Cardiac muscle cell (in vitro differentiated cells and primary cell): ENCODE measurements around the gene PUDP. TPM values are rescaled to one million over a fixed set of nuclear protein-coding genes. Genes with fewer than 3 reads are reported as not detected.
A peak's percentile ranks its signal among the peaks of the same experiment; 100 is the strongest.

Source experiments
- DNase-seq, 2 donors: peaks; one replicate each; pipeline versions ENCODE4 v3.0.0 to v3.0.0-alpha.2; 2010 to 2017; ENCODE audit warnings: low read depth in 1 of 2, low spot score in 1 of 2
- H3K27ac ChIP-seq: fragments of 200-600 bp; sonication (generic); 2 replicates; pipeline ENCODE4 v1.5.1; 2016
- H3K27me3 ChIP-seq: fragments of 200-600 bp; sonication (generic); 2 replicates; pipeline ENCODE4 v1.6.0; 2016; ENCODE audit warnings: control low read depth
- H3K36me3 ChIP-seq: fragments of 200-600 bp; sonication (generic); 2 replicates; pipeline ENCODE4 v1.5.1; 2016; ENCODE audit warnings: control low read depth
- H3K4me1 ChIP-seq: fragments of 200-600 bp; sonication (generic); 2 replicates; pipeline ENCODE4 v1.8.1; 2017; ENCODE audit warnings: low read depth, mild to moderate bottlenecking, mixed run types
- H3K4me3 ChIP-seq: fragments of 200-600 bp; sonication (generic); 2 replicates; pipeline ENCODE4 v1.5.1; 2016; ENCODE audit warnings: mild to moderate bottlenecking
- H3K9me3 ChIP-seq: fragments of 200-600 bp; sonication (generic); 2 replicates; pipeline ENCODE4 v1.5.1; 2017; ENCODE audit warnings: low read depth, mild to moderate bottlenecking, control low read depth
- polyA plus RNA-seq: library from polyadenylated mRNA; unstranded; fragments of >200 nt; fragmentation: Nextera tagmentation; extraction: Ambion mirVana; gene quantifications from 2 replicates; pipeline ENCODE4 v1.2.1, GENCODE V29; 2016
- total RNA-seq: library from RNA; depleted of rRNA; stranded (reverse); fragments of >200 nt; gene quantifications from 2 replicates; pipeline ENCODE4 v1.2.3, GENCODE V29; 2016
- TF ChIP-seq, protein P1 (sequence below): IDR thresholded peaks from 2 replicates; pipeline ENCODE4 v1.5.1; 2012; ENCODE audit warnings: low read depth, mild to moderate bottlenecking, low read length

PUDP gene
- total and polyA plus RNA-seq, 2 experiments from 2014 or later, result 81.5 to 105 TPM

DNA sequence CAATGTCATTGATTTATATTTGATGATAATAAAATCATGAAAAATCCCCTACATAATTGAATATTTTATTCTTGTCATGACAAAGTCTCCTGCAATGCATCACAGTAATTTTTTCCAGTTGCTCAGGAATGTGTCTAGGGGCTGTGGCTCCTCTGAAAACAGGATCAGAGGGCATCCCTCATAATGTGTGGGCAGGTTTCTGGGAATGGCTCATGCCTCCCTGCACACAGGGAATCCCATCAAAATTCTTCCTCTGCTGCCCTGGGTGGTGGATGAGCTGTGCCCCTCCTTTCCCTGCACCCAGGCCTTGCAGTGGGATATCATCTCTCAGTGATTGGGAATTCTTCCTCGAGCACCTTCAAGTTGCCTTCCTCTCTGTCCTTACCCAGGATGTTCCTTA is 20.4 kb upstream of the PUDP start:
- TF ChIP-seq, protein P1, sequence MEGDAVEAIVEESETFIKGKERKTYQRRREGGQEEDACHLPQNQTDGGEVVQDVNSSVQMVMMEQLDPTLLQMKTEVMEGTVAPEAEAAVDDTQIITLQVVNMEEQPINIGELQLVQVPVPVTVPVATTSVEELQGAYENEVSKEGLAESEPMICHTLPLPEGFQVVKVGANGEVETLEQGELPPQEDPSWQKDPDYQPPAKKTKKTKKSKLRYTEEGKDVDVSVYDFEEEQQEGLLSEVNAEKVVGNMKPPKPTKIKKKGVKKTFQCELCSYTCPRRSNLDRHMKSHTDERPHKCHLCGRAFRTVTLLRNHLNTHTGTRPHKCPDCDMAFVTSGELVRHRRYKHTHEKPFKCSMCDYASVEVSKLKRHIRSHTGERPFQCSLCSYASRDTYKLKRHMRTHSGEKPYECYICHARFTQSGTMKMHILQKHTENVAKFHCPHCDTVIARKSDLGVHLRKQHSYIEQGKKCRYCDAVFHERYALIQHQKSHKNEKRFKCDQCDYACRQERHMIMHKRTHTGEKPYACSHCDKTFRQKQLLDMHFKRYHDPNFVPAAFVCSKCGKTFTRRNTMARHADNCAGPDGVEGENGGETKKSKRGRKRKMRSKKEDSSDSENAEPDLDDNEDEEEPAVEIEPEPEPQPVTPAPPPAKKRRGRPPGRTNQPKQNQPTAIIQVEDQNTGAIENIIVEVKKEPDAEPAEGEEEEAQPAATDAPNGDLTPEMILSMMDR, result no peak
- Histone ChIP-seq H3K36me3 (no peaks in the 10 kb centered on the region), H3K4me1 (no peaks in the 10 kb centered on the region), H3K27me3 (no peaks in the 10 kb centered on the region), H3K27ac (no peak overlapping the region), H3K4me3 (no peak overlapping the region), H3K9me3 (no peaks in the 10 kb centered on the region)
- no peak for DNase-seq

DNA sequence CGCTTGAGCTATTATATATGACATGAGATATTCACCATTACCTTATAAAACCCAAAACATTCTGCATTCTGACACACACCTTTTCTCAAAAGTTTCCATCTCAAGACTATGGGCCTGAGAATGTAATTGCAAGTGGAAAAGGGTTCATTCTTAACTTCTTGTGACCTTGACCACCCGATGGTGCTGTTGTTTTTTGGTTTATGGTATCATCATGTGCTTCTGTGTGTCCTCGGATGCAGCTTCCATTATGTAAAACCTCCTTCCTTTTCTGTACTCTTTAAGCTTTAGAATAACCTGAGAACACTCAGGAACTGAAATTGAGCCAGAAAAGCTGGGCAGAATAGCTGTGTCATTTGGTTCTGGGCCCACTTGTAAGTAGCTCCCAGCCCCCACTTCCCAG is 16.2 kb upstream of the PUDP start:
- Histone ChIP-seq H3K27me3 (no peaks in the 10 kb centered on the region), H3K27ac (no peak overlapping the region), H3K36me3 (no peaks in the 10 kb centered on the region), H3K4me3 (no peak overlapping the region), H3K4me1 (no peaks in the 10 kb centered on the region), H3K9me3 (no peaks in the 10 kb centered on the region)
- TF ChIP-seq, protein P1, result no peak
- DNase-seq, result no peak

DNA sequence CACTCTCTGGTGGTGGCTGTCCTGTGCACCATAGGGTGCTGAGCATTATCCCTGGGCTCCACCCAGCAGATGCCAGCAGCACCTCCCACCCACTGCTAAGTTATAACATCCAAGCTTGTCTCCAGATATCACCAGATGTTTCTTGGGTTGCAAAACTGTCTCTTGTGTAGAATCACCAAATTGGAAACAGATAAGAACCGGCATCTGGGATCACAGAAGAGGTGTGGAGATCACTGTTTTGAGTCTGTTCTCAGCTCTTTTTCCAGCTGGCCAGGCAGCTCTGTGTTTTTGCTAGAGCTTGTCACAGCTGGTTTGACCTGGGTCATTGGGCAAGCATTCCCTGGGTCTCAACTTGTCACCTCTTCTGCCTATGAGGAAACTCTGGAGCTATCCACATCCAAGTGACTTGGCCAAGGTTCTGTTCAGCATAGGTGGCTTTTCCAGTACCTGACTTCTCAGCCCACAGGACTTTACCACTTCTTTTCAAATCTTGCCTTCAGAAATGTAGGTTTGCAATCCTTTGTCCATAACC is 15.3 kb upstream of the PUDP start:
- TF ChIP-seq, protein P1, result no peak
- Histone ChIP-seq H3K9me3 (no peaks in the 10 kb centered on the region), H3K4me3 (no peak overlapping the region), H3K4me1 (no peaks in the 10 kb centered on the region), H3K27me3 (no peaks in the 10 kb centered on the region), H3K27ac (no peak overlapping the region), H3K36me3 (no peaks in the 10 kb centered on the region)
- no peak for DNase-seq

DNA sequence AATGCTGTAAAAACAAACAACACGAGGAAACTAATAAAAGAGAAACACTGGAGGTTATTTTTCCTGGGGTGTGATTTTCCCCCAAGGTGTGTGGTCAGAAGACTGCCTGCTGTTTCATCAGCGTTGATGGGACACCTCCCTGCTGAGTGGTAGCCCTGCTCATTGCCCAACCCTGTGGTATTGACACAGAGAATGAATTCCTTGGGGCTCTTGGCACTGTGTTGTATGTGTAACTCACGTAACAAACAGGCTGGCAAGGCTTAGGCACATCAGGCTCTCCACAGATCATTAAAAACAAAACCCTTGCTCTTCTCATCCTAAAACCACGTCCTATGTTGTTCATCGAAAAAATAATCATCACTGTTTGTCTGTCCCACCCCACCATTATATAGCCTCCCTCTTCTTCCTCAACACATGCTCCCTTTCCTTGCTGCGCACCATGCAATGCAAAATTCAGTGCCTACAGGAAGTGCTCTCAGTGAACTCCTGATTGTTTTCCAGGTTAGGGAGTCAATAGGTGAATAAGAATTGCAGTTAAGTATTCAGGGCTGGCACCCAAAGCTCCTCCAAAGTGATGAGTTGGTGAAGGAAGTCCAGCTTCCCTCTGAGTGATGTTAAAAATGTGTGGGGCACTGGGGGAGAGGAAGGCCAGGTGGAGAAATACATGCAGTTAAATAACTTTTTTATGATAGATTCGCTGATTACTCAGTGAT is 11.4 kb upstream of the PUDP start:
- no peaks in the 10 kb centered on the region for H3K27me3 ChIP-seq
- H3K4me3 ChIP-seq, result no peak overlapping the region
- DNase-seq, result peak in 1 of 2 donors; percentile 17
- H3K27ac ChIP-seq, result no peak overlapping the region
- H3K4me1 ChIP-seq, result no peaks in the 10 kb centered on the region
- no peaks in the 10 kb centered on the region for H3K9me3 ChIP-seq
- H3K36me3 ChIP-seq, result no peaks in the 10 kb centered on the region
- TF ChIP-seq, protein P1, result no peak

DNA sequence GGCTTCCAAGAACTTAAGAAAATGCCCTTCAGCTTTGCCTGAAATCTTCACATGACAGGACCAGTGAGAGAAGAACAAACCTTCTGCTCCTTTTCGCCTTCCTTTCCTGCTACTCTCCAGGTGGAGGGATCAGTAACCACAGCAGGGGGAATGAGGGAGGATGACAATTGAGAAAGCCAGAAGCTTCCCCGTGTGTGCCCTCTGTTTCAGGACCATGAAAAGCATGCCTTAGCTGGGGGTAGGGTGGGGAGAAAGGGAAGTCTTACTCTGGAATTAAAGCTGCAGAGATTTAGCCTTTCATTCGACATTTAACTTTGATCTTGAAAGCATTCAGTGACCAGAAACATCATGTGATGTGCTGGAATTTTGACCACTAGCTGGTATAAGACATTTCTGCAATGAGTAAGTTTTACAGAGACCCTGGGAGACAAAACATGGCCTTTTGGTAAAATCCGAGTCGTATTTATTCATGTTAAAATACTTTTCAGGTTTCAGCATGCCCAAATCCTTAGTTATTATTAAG is 10.6 kb upstream of the PUDP start:
- H3K27me3 ChIP-seq, result no peaks in the 10 kb centered on the region
- H3K36me3 ChIP-seq, result no peaks in the 10 kb centered on the region
- H3K4me1 ChIP-seq, result no peaks in the 10 kb centered on the region
- no peak overlapping the region for H3K4me3 ChIP-seq
- TF ChIP-seq, protein P1, result no peak
- no peak for DNase-seq
- no peak overlapping the region for H3K27ac ChIP-seq
- no peaks in the 10 kb centered on the region for H3K9me3 ChIP-seq
